K562 (cell line): Measurements from ENCODE around the gene IFI30. TPM values are rescaled to one million over a fixed set of nuclear protein-coding genes. Genes with fewer than 3 reads are reported as not detected.
A peak's percentile ranks its signal among the peaks of the same experiment; 100 is the strongest.

ENCODE experiments used
- ARID3A ChIP-seq: IDR thresholded peaks from 2 replicates; pipeline ENCODE4 v1.6.1; 2012; ENCODE audit warnings: low read depth, low read length, improper control_type of control experiment, borderline replicate concordance
- CEBPZ ChIP-seq: fragments of 150-350 bp; IDR thresholded peaks from 2 replicates; pipeline ENCODE4 v1.6.1; 2014; ENCODE audit warnings: low read depth, mild to moderate bottlenecking, low read length, borderline replicate concordance
- FOXK2 ChIP-seq, 2 experiments: fragments of 450-650 bp; IDR thresholded peaks in 1 of 2; conservative IDR thresholded peaks in 1 of 2; 2 replicates each; pipeline ENCODE4 v1.6.1; 2016; ENCODE audit warnings: low read depth in 2 of 2, mild to moderate bottlenecking in 1 of 2
- KDM2B ChIP-seq: fragments of 250-450 bp; sonication (Bioruptor Pico); IDR thresholded peaks from 2 replicates; pipeline ENCODE4 v1.8.0; 2021; ENCODE audit warnings: mild to moderate bottlenecking, moderate library complexity
- REST ChIP-seq, 2 experiments: fragments of 450-650 bp; formaldehyde crosslinking in 1 of 2; IDR thresholded peaks; 2 replicates each; pipeline versions ENCODE4 v1.4.0 to v1.6.1; 2014 to 2020; ENCODE audit warnings: mild to moderate bottlenecking in 2 of 2, borderline replicate concordance in 1 of 2, low read depth in 1 of 2
- SP2 ChIP-seq: IDR thresholded peaks from 2 replicates; pipeline ENCODE4 v1.6.1; 2011; ENCODE audit warnings: mild to moderate bottlenecking, low read depth, low read length, moderate library complexity; ENCODE audit not compliant: poor library complexity, severe bottlenecking; ENCODE audit errors: extremely low read depth
- TBL1XR1 ChIP-seq, 2 experiments: IDR thresholded peaks; 2 replicates each; pipeline ENCODE4 v1.6.1; 2012; ENCODE audit warnings: improper control_type of control experiment in 2 of 2, low read length in 2 of 2, mild to moderate bottlenecking in 1 of 2
- TFAP4 ChIP-seq: sonication (generic); formaldehyde crosslinking; IDR thresholded peaks from 2 replicates; pipeline ENCODE4 v1.8.0; 2022; ENCODE audit warnings: missing genetic modification reagents, mild to moderate bottlenecking, moderate library complexity, borderline replicate concordance
- ZNF445 ChIP-seq: fragments of 250-450 bp; sonication (Bioruptor Pico); IDR thresholded peaks from 2 replicates; pipeline ENCODE4 v1.4.0; 2020; ENCODE audit warnings: low read depth, mild to moderate bottlenecking, moderate library complexity
- polyA plus RNA-seq, 8 experiments: library from polyadenylated mRNA; depleted of rRNA in 4 of 8; stranded (reverse) in 5 of 8; unstranded in 3 of 8; fragments of >200 nt; fragmentation: Nextera tagmentation in 2 of 8; fragmentation: Illumina TruSeq in 1 of 8; extraction: Ambion mirVana in 2 of 8; extraction: Trizol in 1 of 8; gene quantifications; 2 replicates each; pipeline versions ENCODE4 v1.2.1 to v1.2.3, GENCODE V29; 2011 to 2014; ENCODE audit warnings: inconsistent platforms in 1 of 8, missing spikeins in 1 of 8
- total RNA-seq, 7 experiments: library from RNA; depleted of rRNA in 6 of 7; stranded (reverse); fragments of >200 nt in 6 of 7; fragmentation: Illumina TruSeq in 2 of 7; extraction: Trizol in 2 of 7; gene quantifications; 2 replicates each; pipeline versions ENCODE4 v1.2.1 to v1.2.3, GENCODE V29; 2011 to 2021; ENCODE audit warnings: low replicate concordance in 1 of 7

Gene IFI30
- total and polyA plus RNA-seq, 9 of the 15 experiments (the other 6 are each of a cell fraction or from before 2014, with no cell fraction given): 63.7 to 430 (median 109) TPM

DNA sequence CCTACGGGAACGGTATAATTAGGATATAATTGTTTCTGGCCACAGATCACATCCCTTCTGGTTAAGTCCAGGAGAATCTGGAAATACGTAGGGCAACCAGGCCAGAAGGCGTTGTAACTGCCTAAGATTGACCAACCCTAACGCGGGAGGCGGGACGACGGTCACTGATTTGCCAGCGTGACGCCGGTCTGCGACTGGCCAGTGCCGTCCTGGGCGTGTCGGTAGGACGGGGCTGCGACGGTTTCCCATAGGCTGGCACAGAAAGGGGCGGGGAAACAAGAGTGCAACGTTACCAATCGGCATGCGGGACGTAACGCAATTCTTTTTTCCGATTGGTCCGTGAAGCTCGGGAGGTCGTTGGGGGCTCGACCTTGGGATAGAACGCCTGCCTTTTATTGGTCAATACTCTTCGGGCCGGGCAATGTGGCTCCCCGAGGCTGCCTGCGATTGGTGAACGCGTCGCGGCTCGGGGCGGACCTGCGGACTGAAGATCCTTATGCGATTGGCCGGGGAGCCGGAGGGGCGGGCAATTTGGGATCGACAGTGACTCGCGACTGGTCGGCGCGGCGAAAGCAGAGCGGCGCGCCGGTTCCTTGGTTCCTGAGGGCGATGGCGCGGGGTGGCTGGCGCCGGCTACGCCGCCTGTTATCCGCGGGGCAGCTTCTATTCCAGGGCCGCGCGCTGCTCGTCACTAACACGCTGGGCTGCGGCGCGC, 19.2 kb downstream of the IFI30 start, which contains the start of gene MPV17L2 (continued):
- TF ChIP-seq REST (IDR thresholded peaks at IDR 0.05; ENCODE audit: borderline replicate concordance): peak; percentile 74
- no peak for TF ChIP-seq REST (CRISPR knock-in tag; IDR thresholded peaks at IDR 0.05; ENCODE audit: low read depth)
- peak; percentile 89 for TF ChIP-seq SP2
- peak; percentile 95 for TF ChIP-seq CEBPZ
- TF ChIP-seq FOXK2 (conservative IDR thresholded peaks at IDR 0.05 in 1 of 2, IDR thresholded peaks at IDR 0.05 in 1 of 2; ENCODE audit: low read depth in 2 of 2): peak; percentile 58 to 81; a peak in 2 of 4 replicates
- TF ChIP-seq TBL1XR1 (IDR thresholded peaks at IDR 0.05; ENCODE audit: low read length in 2 of 2): peak in 1 of 2 experiments; percentile 32; a peak in 1 of 4 replicates
- TF ChIP-seq ZNF445 (CRISPR knock-in tag): 0 out of 2 replicates have a peak, but pooled peaks have one; percentile 37
- TF ChIP-seq TFAP4 (CRISPR knock-in tag): peak; percentile 39; the same call in 1 of the 2 replicates
- TF ChIP-seq KDM2B (CRISPR knock-in tag): 0 out of 2 replicates have a peak, but pooled peaks have one; percentile 23
- TF ChIP-seq ARID3A: peak; percentile 42; the same call in 1 of the 2 replicates
